C4-2B (cell line): ENCODE measurements around the gene KIAA0040.

Experiments
- ZFX ChIP-seq: fragments of 450-650 bp; IDR thresholded peaks from 2 replicates; pipeline ENCODE4 v1.6.1; 2017
- TF ChIP-seq, protein P1 (sequence below): fragments of 450-650 bp; conservative IDR thresholded peaks from 2 replicates; pipeline ENCODE4 v1.5.1; 2017; ENCODE audit warnings: mild to moderate bottlenecking

GRCh38 chr1:175162955-175163354, 29.6 kb downstream of the KIAA0040 start:
- TF ChIP-seq, protein P1, sequence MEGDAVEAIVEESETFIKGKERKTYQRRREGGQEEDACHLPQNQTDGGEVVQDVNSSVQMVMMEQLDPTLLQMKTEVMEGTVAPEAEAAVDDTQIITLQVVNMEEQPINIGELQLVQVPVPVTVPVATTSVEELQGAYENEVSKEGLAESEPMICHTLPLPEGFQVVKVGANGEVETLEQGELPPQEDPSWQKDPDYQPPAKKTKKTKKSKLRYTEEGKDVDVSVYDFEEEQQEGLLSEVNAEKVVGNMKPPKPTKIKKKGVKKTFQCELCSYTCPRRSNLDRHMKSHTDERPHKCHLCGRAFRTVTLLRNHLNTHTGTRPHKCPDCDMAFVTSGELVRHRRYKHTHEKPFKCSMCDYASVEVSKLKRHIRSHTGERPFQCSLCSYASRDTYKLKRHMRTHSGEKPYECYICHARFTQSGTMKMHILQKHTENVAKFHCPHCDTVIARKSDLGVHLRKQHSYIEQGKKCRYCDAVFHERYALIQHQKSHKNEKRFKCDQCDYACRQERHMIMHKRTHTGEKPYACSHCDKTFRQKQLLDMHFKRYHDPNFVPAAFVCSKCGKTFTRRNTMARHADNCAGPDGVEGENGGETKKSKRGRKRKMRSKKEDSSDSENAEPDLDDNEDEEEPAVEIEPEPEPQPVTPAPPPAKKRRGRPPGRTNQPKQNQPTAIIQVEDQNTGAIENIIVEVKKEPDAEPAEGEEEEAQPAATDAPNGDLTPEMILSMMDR = no peak
- TF ChIP-seq ZFX = no peak
